Adrenal gland (tissue), 5 donors: ENCODE results near the gene ZNF727.
"Not testable (repeated sequence)": the region's sequence is repeated elsewhere in the genome, so short reads cannot be mapped to it uniquely, and the experiment has no call there.

Source experiments
- CTCF ChIP-seq, 6 experiments: fragments of 450-650 bp in 4 of 6; fragments of 200-600 bp in 2 of 6; sonication (generic) in 1 of 6; IDR thresholded peaks; 1 replicate in 5 of 6; 2 replicates in 1 of 6; pipeline versions ENCODE4 v1.5.1 to v1.8.0; 2016 to 2021; ENCODE audit warnings: antibody characterized with exemption in 6 of 6, mild to moderate bottlenecking in 2 of 6, moderate library complexity in 1 of 6
- POLR2A ChIP-seq, 2 donors: fragments of 450-650 bp; IDR thresholded peaks; one replicate each; pipeline ENCODE4 v1.6.1; 2017; ENCODE audit warnings: antibody characterized with exemption in 2 of 2, mild to moderate bottlenecking in 2 of 2, moderate library complexity in 1 of 2
- donor health status: DM: no; HTN: no; CAD: no.

GRCh38 chr7:64015496-64015895, 29.7 kb upstream of the ZNF727 start:
- not testable (repeated sequence) for TF ChIP-seq CTCF, POLR2A (IDR thresholded peaks at IDR 0.05)
